Lower leg skin (tissue), 4 donors: ENCODE data around the gene ZEB1. TPM values are rescaled to one million over a fixed set of nuclear protein-coding genes. Genes with fewer than 3 reads are reported as not detected.

Experiments used
- DNase-seq, 2 donors: peaks; one replicate each; pipeline ENCODE4 v3.0.0-alpha.2; 2019; ENCODE audit warnings: low spot score in 2 of 2
- H3K4me3 ChIP-seq: fragments of 200-600 bp; sonication (generic); 2 replicates; pipeline ENCODE4 v1.5.1; 2017; ENCODE audit warnings: mild to moderate bottlenecking, low read depth; ENCODE audit not compliant: poor library complexity, severe bottlenecking
- CTCF ChIP-seq, 3 donors: fragments of 450-650 bp; IDR thresholded peaks; one replicate each; pipeline ENCODE4 v1.5.1; 2016; ENCODE audit warnings: antibody characterized with exemption in 3 of 3, mild to moderate bottlenecking in 3 of 3, moderate library complexity in 2 of 3
- POLR2A ChIP-seq, 2 donors: fragments of 450-650 bp; IDR thresholded peaks; one replicate each; pipeline ENCODE4 v1.6.1; 2016 to 2017; ENCODE audit warnings: antibody characterized with exemption in 2 of 2, mild to moderate bottlenecking in 1 of 2, moderate library complexity in 1 of 2
- WGBS, 2 donors: methylation state at CpG; one replicate each; pipeline ENCODE4 v1.1.5; 2018; 5-methylcytosine and 5-hydroxymethylcytosine counted together
- intact Hi-C: fragments of 100-400 bp; cut with DNase I; formaldehyde crosslinking; loops from one replicate; pipeline ENCODE4 v1.15.0; 2023; ENCODE audit warnings: low total_unique reads
- total RNA-seq, 4 donors: library from RNA; depleted of rRNA; stranded (reverse); fragments of >200 nt; gene quantifications; one replicate each; pipeline ENCODE4 v1.1.0, GENCODE V29; 2016

The ZEB1 gene
- total RNA-seq, 4 donors from 2014 or later = 7.1 to 28.7 (median 10.6) TPM

GRCh38 chr10:31383810-31384588 is 65.0 kb downstream of the ZEB1 start:
- no peak for DNase-seq
- WGBS, 2 donors = 94 to 98% methylated on average over 8 of the region's 8 CpGs
- H3K4me3 ChIP-seq = no peak overlapping the region
- intact Hi-C loops = no loop called here
- TF ChIP-seq POLR2A (IDR thresholded peaks at IDR 0.05) (no peak), CTCF (IDR thresholded peaks at IDR 0.05) (no peak)

- H3K4me3 ChIP-seq = no peak overlapping the region
- WGBS, 2 donors = 85 to 91% methylated on average over 2 of the region's 2 CpGs
- TF ChIP-seq CTCF (IDR thresholded peaks at IDR 0.05) (no peak), POLR2A (IDR thresholded peaks at IDR 0.05) (no peak)
- intact Hi-C loops = no loop called here
- no peak for DNase-seq
Measured at GRCh38 chr10:31384589-31384949, 65.6 kb downstream of the ZEB1 start.

- intact Hi-C loops = no loop called here
- WGBS, 2 donors = 74 to 88% methylated on average over 3 of the region's 3 CpGs
- no peak overlapping the region for H3K4me3 ChIP-seq
- TF ChIP-seq CTCF (IDR thresholded peaks at IDR 0.05) (no peak), POLR2A (IDR thresholded peaks at IDR 0.05) (no peak)
- no peak for DNase-seq
Measured at GRCh38 chr10:31390804-31391203, 71.8 kb downstream of the ZEB1 start.

GRCh38 chr10:31393844-31394243 is 74.8 kb downstream of the ZEB1 start:
- WGBS, 2 donors = 82 to 85% methylated on average over 1 of the region's 1 CpG
- H3K4me3 ChIP-seq = no peak overlapping the region
- intact Hi-C loops = no loop called here
- no peak for DNase-seq
- TF ChIP-seq CTCF (IDR thresholded peaks at IDR 0.05) (no peak), POLR2A (IDR thresholded peaks at IDR 0.05) (no peak)

- H3K4me3 ChIP-seq = no peak overlapping the region
- intact Hi-C loops = no loop called here
- TF ChIP-seq POLR2A (IDR thresholded peaks at IDR 0.05) (no peak), CTCF (IDR thresholded peaks at IDR 0.05) (no peak)
- WGBS, 2 donors = 23 to 29% methylated on average over 3 of the region's 3 CpGs
- no peak for DNase-seq
Measured at GRCh38 chr10:31395695-31396094, 76.7 kb downstream of the ZEB1 start.

- TF ChIP-seq POLR2A (IDR thresholded peaks at IDR 0.05) = no peak
- no peak for TF ChIP-seq CTCF (IDR thresholded peaks at IDR 0.05)
- no peak overlapping the region for H3K4me3 ChIP-seq
- no peak for DNase-seq
- intact Hi-C loops = no loop called here
Measured at GRCh38 chr10:31396376-31396775, 77.4 kb downstream of the ZEB1 start.
